Activated CD4-positive, alpha-beta T cell treated with anti-CD3 and anti-CD28 coated beads, Interleukin-2, amount 50 U/mL, for 16 hours (primary cell): ENCODE measurements around the gene ZNF280C.

Source experiments
- DNase-seq: peaks from one replicate; pipeline ENCODE4 v3.0.0-alpha.2; 2020

ZNF280C gene

DNA sequence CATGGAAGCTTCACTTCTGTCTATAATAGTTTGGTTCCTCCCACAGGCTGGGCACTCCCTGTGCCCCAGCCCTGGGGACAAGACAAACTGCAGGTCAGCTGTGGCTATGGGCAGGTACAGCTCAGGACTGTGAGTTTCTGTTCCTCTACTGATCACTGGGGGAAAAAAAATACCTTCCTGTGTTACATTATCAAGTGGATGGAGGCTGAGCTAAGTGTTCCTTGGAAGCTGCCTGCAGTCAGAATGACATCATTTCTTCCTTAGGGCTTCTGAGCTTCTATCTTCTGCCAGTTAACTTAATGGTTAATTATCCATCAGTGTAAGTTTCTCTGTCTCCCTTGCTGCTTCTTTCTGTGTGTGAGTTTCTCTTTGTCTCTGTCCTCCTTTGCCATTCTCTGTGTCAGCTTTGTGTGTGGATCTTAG is 92.3 kb downstream of the ZNF280C start:
- DNase-seq: no peak

DNA sequence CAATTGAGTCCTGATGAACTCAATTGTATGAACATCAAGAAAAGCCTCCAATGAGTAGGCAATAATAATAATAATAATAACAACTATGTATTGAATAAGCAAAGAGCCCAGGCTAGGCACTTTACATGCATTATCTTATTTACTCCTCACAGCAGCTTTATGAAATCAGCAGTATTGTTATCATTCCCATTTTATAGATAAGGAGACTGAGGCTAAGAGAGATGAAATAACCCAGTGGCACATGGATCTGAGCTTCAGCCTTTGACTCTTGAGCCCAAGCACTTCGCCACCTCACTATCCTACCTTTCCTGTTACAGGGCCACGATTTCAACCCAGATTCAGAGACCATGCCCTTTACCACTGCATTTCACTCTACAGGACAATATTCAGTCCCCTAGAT is 93.8 kb downstream of the ZNF280C start:
- no peak for DNase-seq

DNA sequence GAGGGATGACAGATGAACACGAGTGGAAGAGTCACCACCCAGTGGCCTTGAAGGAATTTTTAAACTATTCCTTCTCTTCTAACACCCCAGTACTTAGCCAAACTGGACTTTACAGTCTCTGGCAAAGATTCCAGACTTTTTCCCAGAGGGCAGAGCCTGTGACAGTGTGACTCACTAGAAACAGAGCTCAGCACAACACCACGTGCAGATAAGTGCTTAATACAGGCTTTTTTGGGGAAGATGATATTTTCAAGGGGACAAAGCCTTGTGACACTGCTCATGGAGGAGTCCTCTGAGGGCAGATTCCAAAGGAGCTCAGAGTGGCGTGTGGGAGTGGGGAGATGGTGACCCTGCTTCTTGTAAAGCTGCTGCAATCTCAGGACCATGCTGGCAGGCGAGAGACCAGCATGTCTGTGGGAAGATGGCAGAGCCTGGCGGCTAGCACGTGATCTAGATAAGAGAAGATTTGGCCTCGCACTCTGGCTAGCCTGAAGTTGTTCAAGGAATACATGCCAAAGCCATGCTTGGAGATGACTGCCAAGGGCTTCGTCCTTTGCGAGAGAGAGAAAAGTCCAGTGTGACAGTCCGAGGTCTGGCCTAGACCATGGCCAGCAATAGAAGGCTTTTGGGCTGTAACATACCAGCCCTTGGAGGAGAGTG is 94.5 kb downstream of the ZNF280C start:
- no peak for DNase-seq

DNA sequence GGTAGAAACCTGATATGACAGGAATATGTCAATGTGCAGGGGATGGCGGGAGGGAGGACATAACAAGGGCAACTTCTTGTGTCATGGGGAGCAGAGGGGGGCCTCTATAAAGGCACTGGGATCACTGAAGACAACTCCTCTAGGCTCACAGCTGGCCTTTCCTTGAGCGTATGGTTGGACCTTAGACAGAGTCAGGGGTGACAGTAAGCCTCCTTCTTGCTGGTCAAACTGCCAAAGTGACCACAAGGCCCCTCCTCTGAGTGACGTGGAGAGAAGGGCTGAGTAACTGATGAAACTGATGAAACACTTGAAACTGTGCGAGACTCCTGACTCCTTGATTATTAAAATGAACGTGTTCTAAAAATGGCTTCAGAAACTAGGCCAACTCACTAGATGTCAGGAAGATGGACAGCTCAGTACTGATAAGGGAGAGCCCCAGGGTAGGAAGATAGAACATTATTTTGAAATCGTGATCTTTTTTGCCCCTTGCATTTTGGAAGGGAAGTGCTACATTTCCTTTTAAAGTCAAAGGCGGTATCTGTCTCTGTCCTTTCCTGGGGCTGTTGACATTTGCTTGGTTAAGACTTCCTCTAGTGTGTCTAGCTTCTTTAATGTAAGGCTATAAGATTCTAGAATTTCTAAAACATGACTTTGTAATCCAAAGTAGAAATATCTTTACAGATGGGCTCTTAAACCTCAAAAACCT is 95.4 kb downstream of the ZNF280C start:
- DNase-seq: peak; percentile 79

DNA sequence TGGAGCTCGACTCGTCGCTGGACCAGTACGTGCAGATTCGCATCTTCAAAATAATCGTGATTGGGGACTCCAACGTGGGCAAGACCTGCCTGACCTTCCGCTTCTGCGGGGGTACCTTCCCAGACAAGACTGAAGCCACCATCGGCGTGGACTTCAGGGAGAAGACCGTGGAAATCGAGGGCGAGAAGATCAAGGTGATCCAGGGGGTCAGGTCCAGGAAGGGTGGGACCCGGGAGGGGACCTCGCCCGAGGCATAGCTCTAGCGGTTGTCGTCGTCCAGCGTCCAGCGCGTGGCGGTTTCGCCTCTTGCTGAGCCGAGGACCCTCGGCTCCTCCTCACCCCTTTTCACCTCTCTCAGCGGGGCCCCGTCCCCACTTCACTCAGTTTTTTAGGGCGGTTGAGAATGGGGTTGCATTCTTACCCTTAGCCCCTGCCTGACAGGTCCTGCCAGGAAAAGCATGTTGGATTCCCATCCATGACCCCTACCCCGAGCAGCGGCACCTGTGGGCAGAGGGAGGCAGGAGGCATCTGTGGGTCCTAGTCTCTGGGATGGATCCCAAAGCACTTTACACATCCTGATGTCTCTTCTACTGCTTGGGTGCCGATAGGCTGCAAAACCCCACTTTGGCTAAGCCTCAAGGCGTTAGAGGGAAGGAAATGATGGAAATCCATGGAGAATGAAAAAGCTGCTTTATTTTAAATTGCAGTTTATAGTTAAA is 96.4 kb downstream of the ZNF280C start:
- no peak for DNase-seq

DNA sequence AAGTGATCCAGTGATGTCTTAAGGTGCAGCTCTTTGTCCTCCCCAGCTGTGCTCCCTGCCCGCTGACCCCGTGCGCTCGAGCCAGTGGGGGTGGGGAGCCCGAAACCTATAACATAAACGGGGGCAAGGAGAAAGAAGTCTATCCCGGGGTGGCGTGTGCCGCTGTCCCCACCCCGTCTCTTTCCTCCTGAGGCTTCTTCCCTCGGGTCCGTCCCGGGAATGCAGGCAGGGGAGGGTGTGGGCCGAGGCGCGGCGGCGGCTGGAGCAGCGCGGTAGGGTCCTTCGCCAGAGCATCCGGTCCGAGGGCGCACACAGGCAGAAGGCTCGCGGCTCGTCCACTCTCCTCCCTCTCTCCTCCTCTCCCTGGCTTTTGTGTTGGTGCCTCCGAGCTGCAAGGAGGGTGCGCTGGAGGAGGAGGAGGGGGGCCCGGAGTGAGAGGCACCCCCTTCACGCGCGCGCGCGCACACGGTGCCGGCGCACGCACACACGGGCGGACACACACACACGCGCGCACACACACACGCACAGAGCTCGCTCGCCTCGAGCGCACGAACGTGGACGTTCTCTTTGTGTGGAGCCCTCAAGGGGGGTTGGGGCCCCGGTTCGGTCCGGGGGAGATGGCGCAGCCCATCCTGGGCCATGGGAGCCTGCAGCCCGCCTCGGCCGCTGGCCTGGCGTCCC is 97.1 kb downstream of the ZNF280C start, which contains the start of gene RAB33A:
RAB33A (plus strand) TSS at position 517 of the 681 bp plus-strand sequence; CDS start at position 618, 101 bp downstream.
- DNase-seq: peak; percentile 58

DNA sequence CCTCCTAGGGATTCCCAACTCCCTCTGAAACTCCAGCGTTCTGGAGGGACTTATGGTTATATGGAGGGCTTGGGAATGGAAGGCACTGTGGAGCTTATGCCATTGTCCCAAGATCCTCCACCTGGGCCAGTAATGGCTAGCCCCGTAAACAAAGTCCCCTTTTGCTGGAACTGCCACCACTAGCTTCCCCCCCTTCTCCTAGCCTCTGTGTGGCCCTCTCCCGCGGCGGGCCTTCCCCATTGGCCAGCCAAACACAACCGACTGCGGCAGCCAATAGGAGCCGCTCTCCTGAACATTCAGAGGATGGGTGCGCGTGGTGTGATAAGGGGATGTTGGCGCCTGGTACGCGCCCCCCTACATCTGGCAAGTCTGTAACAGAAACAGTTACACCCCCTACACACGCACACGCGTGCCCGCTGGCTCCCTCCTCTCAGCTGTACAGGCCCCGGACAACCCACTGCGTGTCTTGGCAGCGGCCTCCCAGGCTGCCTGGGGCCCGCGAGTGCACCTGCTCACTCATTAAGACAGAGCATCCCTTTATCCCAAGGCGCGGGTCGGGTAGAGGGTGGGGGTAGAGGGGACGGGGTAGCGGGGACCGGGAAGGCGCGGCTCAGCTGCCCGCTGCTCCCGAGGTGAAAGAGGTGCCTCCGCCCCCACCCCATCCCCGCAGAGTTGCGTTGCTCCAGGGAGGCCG is 97.8 kb downstream of the ZNF280C start:
- DNase-seq: peak; percentile 84

DNA sequence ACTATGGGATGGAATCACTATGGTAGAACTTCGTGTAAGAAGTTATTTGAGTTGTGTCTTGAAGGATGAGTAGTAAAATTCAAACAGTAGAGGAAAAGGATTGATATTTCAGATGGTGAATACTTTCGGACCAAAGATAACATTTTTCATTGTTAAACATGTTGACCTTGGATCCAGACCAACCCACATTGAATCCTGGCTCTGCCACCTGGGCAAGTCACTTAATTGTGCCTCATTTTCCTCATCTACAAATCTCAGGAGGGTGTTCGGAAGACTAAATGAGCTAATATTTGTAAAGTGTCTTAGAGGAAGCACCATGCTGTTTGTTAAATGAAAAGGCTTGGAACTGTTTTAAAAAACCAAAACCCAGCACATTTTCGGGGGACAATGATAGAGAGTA is 101.7 kb downstream of the ZNF280C start:
- no peak for DNase-seq

DNA sequence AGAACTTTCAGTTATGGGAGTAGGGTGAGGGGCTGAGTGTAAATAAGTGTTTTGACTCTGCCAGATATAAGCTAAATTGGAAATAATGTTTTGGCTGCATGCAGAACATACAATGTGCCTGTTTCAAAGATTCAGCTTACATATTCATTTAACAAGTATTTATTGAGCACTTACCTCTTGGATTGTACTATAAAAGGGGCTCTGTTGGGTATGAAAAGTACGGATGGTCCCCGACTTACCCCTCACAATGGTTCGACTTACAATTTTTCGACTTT is 102.3 kb downstream of the ZNF280C start:
- no peak for DNase-seq

DNA sequence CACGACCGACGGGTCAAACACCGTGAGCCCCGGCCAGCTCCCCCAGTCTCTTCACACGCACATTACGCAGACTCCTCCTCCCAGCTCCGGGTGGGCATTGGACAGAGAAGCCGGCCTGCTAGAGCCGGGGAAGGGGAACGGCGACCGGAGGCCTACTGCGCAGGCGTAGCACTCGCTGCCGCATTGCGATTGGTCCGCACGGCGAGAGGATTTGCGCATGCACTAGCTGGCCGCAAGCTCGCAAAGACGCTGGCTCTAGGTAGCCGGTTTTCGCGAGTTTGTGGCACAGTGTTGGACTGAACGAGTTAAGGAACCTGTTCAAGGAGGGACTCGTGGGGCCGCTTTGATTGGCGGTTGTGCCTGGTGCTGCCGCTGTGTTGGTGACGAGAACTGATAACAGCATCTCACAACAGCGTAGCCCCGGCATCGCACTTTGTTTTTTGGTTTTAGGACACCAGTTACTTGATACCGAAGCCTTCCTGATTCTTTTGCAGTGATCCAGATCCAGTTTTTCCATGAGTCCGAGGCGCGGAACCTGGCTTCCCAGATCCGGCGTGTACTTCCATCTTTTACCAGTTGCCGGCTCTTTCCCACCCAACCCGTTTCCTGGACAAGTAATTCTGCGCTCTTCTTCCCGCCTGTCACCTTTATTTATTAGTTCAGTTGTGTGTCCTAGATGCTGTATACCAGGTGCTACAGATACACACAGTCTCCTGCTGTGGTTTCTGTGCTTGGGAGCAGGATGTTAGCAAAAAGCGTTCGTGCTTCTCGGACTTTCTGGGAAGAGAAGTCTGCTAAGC is 102.8 kb downstream of the ZNF280C start, which contains the start of gene AIFM1:
AIFM1 (minus strand) TSS at position 139 of the 800 bp plus-strand sequence. CDS start 185 bp downstream, outside the sequence.
- DNase-seq: peak; percentile 94

DNA sequence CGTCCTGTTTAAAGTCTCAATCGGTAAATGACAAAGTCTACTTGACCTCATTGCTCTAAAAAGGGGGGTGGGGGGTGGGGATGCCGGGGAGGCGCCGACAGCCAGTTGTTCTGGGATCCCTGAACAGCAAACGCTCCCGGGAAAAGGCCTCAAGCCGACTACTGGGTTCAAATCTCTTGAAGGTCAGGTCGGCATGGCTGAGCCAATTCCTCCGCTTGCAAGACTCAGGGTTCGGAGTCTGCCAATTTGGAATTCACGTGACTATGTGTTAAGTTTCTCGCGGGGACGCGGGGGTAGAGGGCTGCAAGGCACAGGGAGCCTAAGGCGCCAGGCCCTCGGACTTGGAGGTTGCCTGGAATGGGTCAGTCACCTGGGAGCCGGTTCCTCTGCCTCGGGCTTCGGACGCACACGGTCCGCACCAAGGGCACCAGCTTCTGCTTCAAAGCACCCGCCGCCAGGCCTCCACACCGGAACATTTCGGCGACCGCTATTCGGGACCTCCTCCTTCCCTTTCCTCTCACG is 103.5 kb downstream of the ZNF280C start:
- no peak for DNase-seq

DNA sequence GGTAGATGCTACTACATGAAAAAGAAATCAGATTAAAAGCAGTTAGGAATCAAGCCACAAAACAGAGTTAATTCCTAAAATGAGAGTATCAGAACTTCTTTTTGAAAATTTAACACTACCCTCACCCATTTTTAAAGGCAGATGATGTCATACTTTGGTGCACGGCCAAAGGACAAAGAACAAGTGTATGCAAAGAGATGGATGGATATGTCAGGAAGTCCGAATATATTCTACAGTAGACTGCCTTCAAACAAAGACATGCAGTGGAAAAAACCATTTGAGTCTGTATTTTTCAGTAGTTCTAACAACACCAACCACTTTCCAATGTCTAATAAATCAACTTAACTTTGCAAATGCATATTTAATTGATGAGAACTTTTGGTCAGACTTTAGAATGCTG is 105.3 kb downstream of the ZNF280C start:
- DNase-seq: no peak

DNA sequence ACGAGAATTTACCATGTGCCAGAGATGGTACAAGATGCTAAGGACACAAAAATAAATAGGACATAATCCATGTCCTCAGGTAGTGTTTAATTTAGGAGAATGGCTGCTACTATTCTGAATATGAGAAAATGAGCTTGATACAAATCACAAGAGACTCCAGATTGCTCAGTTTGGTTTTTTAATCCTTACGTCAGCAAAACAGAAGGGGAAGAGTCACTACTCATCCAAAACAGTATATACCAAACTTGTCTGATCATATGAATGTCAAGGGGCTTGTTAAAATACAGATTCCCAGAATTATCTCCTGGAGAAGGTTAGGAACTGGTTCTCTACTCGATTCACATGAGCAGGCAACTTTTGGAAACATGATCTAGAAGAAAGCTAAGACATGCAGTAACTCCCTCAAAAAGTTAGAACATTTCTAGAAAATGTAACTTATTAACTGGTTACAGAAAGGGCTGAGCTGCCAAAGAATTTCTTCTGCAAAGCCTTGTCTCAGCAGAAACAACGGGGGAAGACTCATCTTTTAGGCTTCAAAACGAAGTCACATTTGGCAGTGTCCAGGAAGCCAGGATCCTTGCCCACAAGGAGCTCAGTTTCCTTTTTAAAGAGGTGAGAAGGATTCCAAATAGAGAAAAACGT is 106.5 kb downstream of the ZNF280C start:
- no peak for DNase-seq

DNA sequence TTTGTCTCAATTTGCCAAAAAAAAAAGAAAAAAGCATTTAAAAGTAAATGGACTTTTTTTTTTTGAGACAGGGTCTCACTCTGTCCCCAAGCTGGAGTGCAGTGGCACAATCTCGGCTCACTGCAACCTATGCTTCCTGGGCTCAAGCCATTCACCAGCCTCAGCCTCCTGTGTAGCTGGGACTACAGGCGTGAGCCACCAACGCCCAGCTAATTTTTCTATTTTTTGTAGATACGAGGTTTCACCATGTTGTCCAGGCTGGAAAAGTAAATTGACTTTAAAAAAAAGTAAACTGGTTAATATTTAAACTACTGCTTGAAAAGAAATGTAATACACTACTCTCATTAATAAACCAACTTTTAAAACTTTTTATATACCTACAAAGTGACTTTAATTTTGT is 108.9 kb downstream of the ZNF280C start:
- DNase-seq: no peak

DNA sequence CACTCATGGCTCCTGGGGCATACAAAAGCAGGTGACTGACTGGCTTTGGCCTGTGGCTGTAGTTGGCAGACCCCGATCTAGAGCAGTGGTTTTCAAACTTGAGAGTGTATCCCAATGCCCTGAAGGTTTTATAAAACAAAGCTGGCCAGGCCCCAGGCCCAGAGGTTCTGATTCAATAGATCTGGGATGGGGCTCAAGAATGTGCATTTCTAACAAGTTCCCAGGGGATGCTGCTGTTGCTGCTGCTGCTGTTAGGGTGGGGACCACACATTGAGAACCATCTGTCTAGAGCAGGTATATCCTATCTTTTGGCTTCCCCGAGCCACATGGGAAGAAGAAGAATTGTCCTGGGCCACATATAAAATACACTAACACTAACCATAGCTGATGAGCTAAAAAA is 110.4 kb downstream of the ZNF280C start:
- DNase-seq: no peak

DNA sequence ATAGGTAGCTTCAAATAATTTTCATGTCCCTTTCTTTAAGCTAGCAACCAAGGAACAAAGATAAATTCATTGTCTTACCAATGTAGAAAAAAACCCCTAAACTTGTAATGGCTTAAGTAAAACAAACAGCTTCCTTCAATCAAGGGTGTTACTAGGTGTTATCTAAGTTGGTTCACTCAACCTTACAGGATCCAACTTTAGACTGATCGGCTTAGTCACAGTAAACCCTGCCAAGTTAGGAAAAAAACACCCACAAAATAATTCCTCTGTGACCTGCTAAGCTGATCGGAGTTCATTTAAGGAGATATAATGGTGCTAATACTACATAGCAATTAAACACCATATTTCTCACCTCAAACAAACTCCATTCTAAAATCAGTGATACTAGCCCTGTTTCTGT is 113.1 kb downstream of the ZNF280C start:
- no peak for DNase-seq
